Uterus (tissue), 2 donors: Measurements from ENCODE around the gene FILIP1.

Source experiments
- POLR2A ChIP-seq, 2 donors: fragments of 450-650 bp; IDR thresholded peaks; one replicate each; pipeline ENCODE4 v1.6.1; 2016; ENCODE audit warnings: antibody characterized with exemption in 2 of 2, mild to moderate bottlenecking in 1 of 2, moderate library complexity in 1 of 2
- TF ChIP-seq, protein P1 (sequence below), 4 experiments: fragments of 200-600 bp in 2 of 4; fragments of 450-650 bp in 2 of 4; sonication (generic) in 2 of 4; IDR thresholded peaks; one replicate each; pipeline ENCODE4 v1.5.1; 2016 to 2019; ENCODE audit warnings: antibody characterized with exemption in 4 of 4, mild to moderate bottlenecking in 2 of 4, moderate library complexity in 1 of 4

DNA sequence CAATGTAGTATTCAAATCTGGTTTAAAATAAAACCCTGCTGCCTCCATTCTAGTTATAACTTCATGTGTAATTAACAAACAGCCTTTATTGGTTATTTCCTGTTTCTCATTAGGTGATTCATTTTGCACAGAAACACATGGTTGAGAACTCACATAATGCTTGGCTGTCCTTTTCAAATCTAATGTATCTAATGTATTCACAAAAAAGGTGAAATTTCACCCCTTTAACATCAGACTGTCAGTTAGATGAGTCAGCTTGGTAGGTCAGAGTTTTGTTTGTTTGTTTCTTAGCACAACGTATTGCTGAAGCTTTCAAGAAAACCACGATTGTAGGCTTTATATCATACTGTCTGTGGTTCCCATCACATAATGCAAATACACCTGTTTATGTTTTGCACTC lies 130.3 kb downstream of the FILIP1 start:
- TF ChIP-seq, protein P1, sequence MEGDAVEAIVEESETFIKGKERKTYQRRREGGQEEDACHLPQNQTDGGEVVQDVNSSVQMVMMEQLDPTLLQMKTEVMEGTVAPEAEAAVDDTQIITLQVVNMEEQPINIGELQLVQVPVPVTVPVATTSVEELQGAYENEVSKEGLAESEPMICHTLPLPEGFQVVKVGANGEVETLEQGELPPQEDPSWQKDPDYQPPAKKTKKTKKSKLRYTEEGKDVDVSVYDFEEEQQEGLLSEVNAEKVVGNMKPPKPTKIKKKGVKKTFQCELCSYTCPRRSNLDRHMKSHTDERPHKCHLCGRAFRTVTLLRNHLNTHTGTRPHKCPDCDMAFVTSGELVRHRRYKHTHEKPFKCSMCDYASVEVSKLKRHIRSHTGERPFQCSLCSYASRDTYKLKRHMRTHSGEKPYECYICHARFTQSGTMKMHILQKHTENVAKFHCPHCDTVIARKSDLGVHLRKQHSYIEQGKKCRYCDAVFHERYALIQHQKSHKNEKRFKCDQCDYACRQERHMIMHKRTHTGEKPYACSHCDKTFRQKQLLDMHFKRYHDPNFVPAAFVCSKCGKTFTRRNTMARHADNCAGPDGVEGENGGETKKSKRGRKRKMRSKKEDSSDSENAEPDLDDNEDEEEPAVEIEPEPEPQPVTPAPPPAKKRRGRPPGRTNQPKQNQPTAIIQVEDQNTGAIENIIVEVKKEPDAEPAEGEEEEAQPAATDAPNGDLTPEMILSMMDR (IDR thresholded peaks at IDR 0.05): no peak
- no peak for TF ChIP-seq POLR2A (IDR thresholded peaks at IDR 0.05)
